ENCODE measurements around the gene WDR19. TPM values are rescaled to one million over a fixed set of nuclear protein-coding genes. Genes with fewer than 3 reads are reported as not detected.

Gene WDR19
- total RNA-seq, 2 donors from 2014 or later = 13.1 to 14.2 TPM

- Mint-ChIP-seq H3K4me1 (ENCODE audit: low read depth) (no peaks in the 10 kb centered on the region), H3K36me3 (ENCODE audit: insufficient read depth in 2 of 2) (peaks cover 6 to 37% of the 10 kb centered on the region in 2 donors), H3K27ac (peak overlapping the region; percentile 63), H3K27me3 (ENCODE audit: low read depth) (no peaks in the 10 kb centered on the region), H3K4me3 (no peak overlapping the region), H3K9me3 (no peaks in the 10 kb centered on the region)
- ATAC-seq (replicated peaks in 1 of 2) (no peak), DNase-seq (no peak)
These were observed 138.2 kb downstream of the WDR19 start for GRCh38 chr4:39320381-39321115.

DNA sequence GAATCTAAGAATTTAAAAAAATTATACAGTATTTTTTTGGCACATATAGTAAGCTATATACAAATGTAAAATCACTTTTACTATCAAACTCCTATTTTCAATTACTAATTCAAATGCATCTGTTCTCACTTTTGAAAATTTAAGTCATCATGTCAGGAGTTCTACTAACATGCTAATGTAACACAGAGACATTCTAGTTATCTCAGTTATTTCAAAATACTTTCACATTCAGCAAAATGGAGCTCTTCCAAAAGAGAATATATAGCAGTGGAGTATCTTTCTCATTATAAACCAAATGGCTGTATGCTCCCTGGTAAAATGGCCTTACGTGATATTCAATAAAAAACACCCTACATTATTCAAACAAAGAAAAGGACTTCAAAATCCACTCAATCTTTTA lies 141.5 kb downstream of the WDR19 start:
- H3K36me3 Mint-ChIP-seq (ENCODE audit: insufficient read depth in 2 of 2) = peaks cover 11 to 48% of the 10 kb centered on the region in 2 donors
- H3K4me1 Mint-ChIP-seq (ENCODE audit: low read depth) = no peaks in the 10 kb centered on the region
- no peak for ATAC-seq (replicated peaks in 1 of 2)

GRCh38 chr4:39324446-39324845 lies 142.1 kb downstream of the WDR19 start:
- no peaks in the 10 kb centered on the region for H3K27me3 Mint-ChIP-seq (ENCODE audit: low read depth)
- DNase-seq (no peak), ATAC-seq (replicated peaks in 1 of 2) (no peak)
- no peaks in the 10 kb centered on the region for H3K9me3 Mint-ChIP-seq
- H3K27ac Mint-ChIP-seq = no peak overlapping the region
- no peaks in the 10 kb centered on the region for H3K4me1 Mint-ChIP-seq (ENCODE audit: low read depth)
- peaks cover 11 to 48% of the 10 kb centered on the region in 2 donors for H3K36me3 Mint-ChIP-seq (ENCODE audit: insufficient read depth in 2 of 2)
- H3K4me3 Mint-ChIP-seq = no peak overlapping the region

More for the DNA sequence above, 141.5 kb downstream of the WDR19 start:
- H3K4me3 Mint-ChIP-seq = no peak overlapping the region
- H3K27ac Mint-ChIP-seq = peak overlapping the region; percentile 38
- H3K27me3 Mint-ChIP-seq (ENCODE audit: low read depth) = no peaks in the 10 kb centered on the region
- no peak for DNase-seq
- H3K9me3 Mint-ChIP-seq = no peaks in the 10 kb centered on the region

DNA sequence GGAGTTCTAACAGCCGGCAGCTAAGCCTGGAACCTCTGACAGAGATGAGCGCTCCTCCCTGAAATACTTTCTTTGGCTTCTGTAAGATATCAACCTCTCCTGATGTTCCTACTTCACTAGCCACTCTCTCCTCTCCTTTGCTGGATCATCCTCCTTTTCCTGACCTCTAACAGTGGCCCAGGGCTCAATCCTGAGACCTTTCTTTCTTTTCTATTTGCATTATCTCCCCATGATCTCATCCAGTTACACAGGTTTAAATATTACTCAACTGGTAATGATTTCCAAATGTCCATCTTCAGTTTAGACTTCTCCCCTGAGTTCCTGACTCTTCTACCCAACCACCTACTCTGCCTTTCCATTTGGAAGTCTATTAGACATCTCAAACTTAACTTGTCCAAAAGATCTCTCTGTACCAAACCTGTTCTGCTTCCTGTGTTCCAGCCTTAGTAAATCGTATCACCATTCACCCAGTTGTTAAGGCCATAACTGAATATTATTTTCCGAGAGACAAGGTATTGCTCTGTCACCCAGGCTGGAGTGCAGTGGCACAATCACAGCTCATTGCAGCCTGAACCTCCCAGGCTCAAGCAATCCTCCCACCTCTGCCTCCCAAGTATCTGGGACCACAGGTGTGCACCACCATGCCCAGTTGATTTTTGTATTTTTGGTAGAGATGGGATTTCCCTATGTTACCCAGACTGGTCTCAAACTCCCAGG lies 142.7 kb downstream of the WDR19 start:
- Mint-ChIP-seq H3K27me3 (ENCODE audit: low read depth) (no peaks in the 10 kb centered on the region), H3K4me1 (ENCODE audit: low read depth) (no peaks in the 10 kb centered on the region), H3K27ac (no peak overlapping the region), H3K4me3 (no peak overlapping the region), H3K9me3 (no peaks in the 10 kb centered on the region), H3K36me3 (ENCODE audit: insufficient read depth in 2 of 2) (peaks cover 11 to 46% of the 10 kb centered on the region in 2 donors)
- DNase-seq = no peak
- ATAC-seq (replicated peaks in 1 of 2) = no peak

DNA sequence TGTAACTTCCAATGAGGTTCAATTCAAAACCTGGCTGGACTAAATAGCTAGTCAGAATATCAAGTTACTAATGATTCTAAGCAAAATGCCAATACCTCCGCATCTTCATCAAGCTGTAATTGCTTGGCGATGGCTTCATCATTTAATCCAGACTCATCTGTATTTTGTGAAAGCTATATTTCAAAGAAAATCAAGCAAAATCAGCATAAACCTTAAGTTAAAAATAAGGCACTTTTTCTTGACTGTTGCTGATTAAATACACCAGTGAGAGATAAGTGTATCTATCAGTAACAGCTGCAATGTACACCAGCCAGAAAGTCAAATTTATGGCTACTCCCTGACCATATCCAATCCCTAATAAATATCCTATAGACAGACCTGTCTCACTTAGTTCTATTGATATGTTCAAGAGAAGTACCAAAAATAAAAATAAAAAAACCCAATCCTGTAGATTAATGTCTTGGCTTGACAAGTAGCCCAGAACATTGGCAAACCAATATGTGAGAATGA lies 144.2 kb downstream of the WDR19 start:
- DNase-seq = no peak
- no peak overlapping the region for H3K4me3 Mint-ChIP-seq
- H3K27ac Mint-ChIP-seq = peak overlapping the region; percentile 18
- peaks cover 4% of the 10 kb centered on the region for H3K4me1 Mint-ChIP-seq (ENCODE audit: low read depth)
- no peak for ATAC-seq (replicated peaks in 1 of 2)
- no peaks in the 10 kb centered on the region for H3K9me3 Mint-ChIP-seq
- peaks cover 11 to 39% of the 10 kb centered on the region in 2 donors for H3K36me3 Mint-ChIP-seq (ENCODE audit: insufficient read depth in 2 of 2)
- no peaks in the 10 kb centered on the region for H3K27me3 Mint-ChIP-seq (ENCODE audit: low read depth)

GRCh38 chr4:39330353-39330752 lies 148.0 kb downstream of the WDR19 start:
- peaks cover 6 to 27% of the 10 kb centered on the region in 2 donors for H3K36me3 Mint-ChIP-seq (ENCODE audit: insufficient read depth in 2 of 2)
- DNase-seq = no peak
- ATAC-seq (replicated peaks in 1 of 2) = no peak
- H3K4me1 Mint-ChIP-seq (ENCODE audit: low read depth) = peaks cover 12% of the 10 kb centered on the region
- H3K4me3 Mint-ChIP-seq = no peak overlapping the region
- H3K27ac Mint-ChIP-seq = no peak overlapping the region
- no peaks in the 10 kb centered on the region for H3K27me3 Mint-ChIP-seq (ENCODE audit: low read depth)
- no peaks in the 10 kb centered on the region for H3K9me3 Mint-ChIP-seq

DNA sequence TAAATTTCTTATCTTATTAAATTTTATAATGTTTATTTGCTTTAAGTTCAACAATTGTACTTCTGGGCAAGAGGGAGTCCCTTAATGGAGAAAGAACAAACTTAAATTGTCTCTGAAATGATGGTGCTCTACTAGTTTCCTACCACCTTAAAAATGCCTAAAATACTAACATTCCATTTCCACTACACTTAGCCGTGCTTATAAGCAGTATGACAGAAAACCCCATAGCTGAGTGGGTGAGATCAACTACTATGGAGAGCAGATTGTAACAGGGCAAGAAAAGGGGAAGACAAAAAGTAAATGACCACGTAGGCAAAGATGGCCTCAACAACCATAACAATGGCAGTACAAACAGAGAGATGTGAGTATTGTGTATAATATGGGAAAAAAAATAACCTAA lies 148.9 kb downstream of the WDR19 start:
- Mint-ChIP-seq H3K27ac (no peak overlapping the region), H3K27me3 (ENCODE audit: low read depth) (no peaks in the 10 kb centered on the region), H3K4me1 (ENCODE audit: low read depth) (peaks cover 17% of the 10 kb centered on the region), H3K36me3 (ENCODE audit: insufficient read depth in 2 of 2) (peaks cover 3 to 23% of the 10 kb centered on the region in 2 donors), H3K9me3 (no peaks in the 10 kb centered on the region), H3K4me3 (no peak overlapping the region)
- ATAC-seq (replicated peaks in 1 of 2) = no peak
- no peak for DNase-seq

Other genes with a start within 250 kb of the WDR19 start
- 10 to 100 TPM; 37.2 to 56.8 TPM for gene TMEM156, start 150.1 kb upstream of the WDR19 start, total RNA-seq
- 10 to 100 TPM; 31.7 to 42.5 TPM for gene KLHL5, start 120.3 kb upstream of the WDR19 start, total RNA-seq
- 100 to 1,000 TPM; 111 to 134 TPM for gene RFC1, start 183.8 kb downstream of the WDR19 start, total RNA-seq
- gene KLB, start 224.4 kb downstream of the WDR19 start, total RNA-seq = not detected

Measured in activated T-cell treated with anti-CD3 and anti-CD28 coated beads, Interleukin-2, amount 50 U/mL, for 72 hours (primary cell).